Neural cell (in vitro differentiated cells): ENCODE measurements around the gene ARHGAP5. TPM values are rescaled to one million over a fixed set of nuclear protein-coding genes. Genes with fewer than 3 reads are reported as not detected.

Source experiments
- H2AFZ ChIP-seq: fragments of 200-600, 300-800 bp; sonication (generic), shearing (Covaris generic); 2 replicates; pipeline ENCODE4 v1.6.0; 2014; ENCODE audit warnings: low read depth, mild to moderate bottlenecking, antibody characterized with exemption, low read length, moderate library complexity
- H3F3A ChIP-seq: fragments of 200-600 bp; shearing (Covaris generic); 2 replicates; pipeline ENCODE4 v1.6.1; 2016; ENCODE audit warnings: mild to moderate bottlenecking, moderate library complexity, mixed read lengths, antibody characterized with exemption, low read length; ENCODE audit not compliant: insufficient read depth, poor library complexity, severe bottlenecking
- H3K27ac ChIP-seq: fragments of 200-600, 300-800 bp; sonication (generic), shearing (Covaris generic); 2 replicates; pipeline ENCODE4 v1.5.1; 2014; ENCODE audit warnings: mild to moderate bottlenecking, low read length, moderate library complexity
- H3K27me3 ChIP-seq: fragments of 300-800, 200-600 bp; sonication (generic), shearing (Covaris generic); 2 replicates; pipeline ENCODE4 v1.6.0; 2014; ENCODE audit warnings: mild to moderate bottlenecking, low read depth, low read length, moderate library complexity; ENCODE audit not compliant: insufficient read depth
- H3K36me3 ChIP-seq: fragments of 300-800, 200-600 bp; sonication (generic), shearing (Covaris generic); 2 replicates; pipeline ENCODE4 v1.5.1; 2014; ENCODE audit warnings: mild to moderate bottlenecking, antibody characterized with exemption, low read length, moderate library complexity; ENCODE audit not compliant: insufficient read depth
- H3K4me2 ChIP-seq: fragments of 300-800, 200-600 bp; sonication (generic), shearing (Covaris generic); 2 replicates; pipeline ENCODE4 v1.6.0; 2014; ENCODE audit warnings: mild to moderate bottlenecking, low read length
- H3K4me3 ChIP-seq: fragments of 300-800, 200-600 bp; sonication (generic), shearing (Covaris generic); 2 replicates; pipeline ENCODE4 v1.5.1; 2014; ENCODE audit warnings: mild to moderate bottlenecking, low read length, moderate library complexity
- H3K79me2 ChIP-seq: fragments of 200-600 bp; shearing (Covaris generic); replicated peaks from 2 replicates; pipeline ENCODE4 v1.6.0; 2014; ENCODE audit warnings: mild to moderate bottlenecking, low read length, moderate library complexity; ENCODE audit not compliant: insufficient read depth
- H3K9ac ChIP-seq: fragments of 300-800, 200-600 bp; sonication (generic), shearing (Covaris generic); 2 replicates; pipeline ENCODE4 v1.6.1; 2016; ENCODE audit warnings: mild to moderate bottlenecking, low read length, mixed read lengths
- H3K9me2 ChIP-seq: fragments of 200-600 bp; shearing (Covaris generic); 2 replicates; pipeline ENCODE4 v1.6.1; 2016; ENCODE audit warnings: mild to moderate bottlenecking, low read length, mixed read lengths; ENCODE audit not compliant: insufficient read depth
- H3K9me3 ChIP-seq: fragments of 200-600, 300-800 bp; sonication (generic), shearing (Covaris generic); 2 replicates; pipeline ENCODE4 v1.6.1; 2016; ENCODE audit warnings: mild to moderate bottlenecking, mixed run types, low read length, moderate library complexity, mixed read lengths
- H4K20me1 ChIP-seq: fragments of 200-600 bp; shearing (Covaris generic); 2 replicates; pipeline ENCODE4 v1.6.1; 2016; ENCODE audit warnings: mild to moderate bottlenecking, mixed run types; ENCODE audit not compliant: insufficient read depth
- EP300 ChIP-seq: fragments of 450-650 bp; conservative IDR thresholded peaks from 2 replicates; pipeline ENCODE4 v1.6.1; 2014; ENCODE audit warnings: antibody characterized with exemption, mild to moderate bottlenecking, moderate library complexity; ENCODE audit not compliant: poor library complexity, severe bottlenecking
- EZH2 ChIP-seq: fragments of 200-600, 300-800 bp; shearing (Covaris generic), sonication (generic); IDR thresholded peaks from 2 replicates; pipeline ENCODE4 v1.6.1; 2014; ENCODE audit warnings: antibody characterized with exemption, low read length, borderline replicate concordance, mild to moderate bottlenecking; ENCODE audit not compliant: insufficient read depth, poor library complexity, severe bottlenecking
- MXI1 ChIP-seq: fragments of 450-650 bp; conservative IDR thresholded peaks from 2 replicates; pipeline ENCODE4 v1.6.1; 2014; ENCODE audit warnings: antibody characterized with exemption, mild to moderate bottlenecking; ENCODE audit not compliant: poor library complexity, severe bottlenecking
- POLR2AphosphoS5 ChIP-seq: IDR thresholded peaks from 2 replicates; pipeline ENCODE4 v1.6.1; 2012
- RAD21 ChIP-seq: fragments of 450-650 bp; conservative IDR thresholded peaks from 2 replicates; pipeline ENCODE4 v1.6.1; 2014; ENCODE audit warnings: antibody characterized with exemption, mild to moderate bottlenecking, moderate library complexity
- SMC3 ChIP-seq: fragments of 450-650 bp; conservative IDR thresholded peaks from 2 replicates; pipeline ENCODE4 v1.6.1; 2014; ENCODE audit warnings: antibody characterized with exemption, mild to moderate bottlenecking, moderate library complexity; ENCODE audit not compliant: poor library complexity
- TAF1 ChIP-seq: IDR thresholded peaks from 2 replicates; pipeline ENCODE4 v1.6.1; 2012; ENCODE audit warnings: low read depth
- polyA plus RNA-seq: library from polyadenylated mRNA; depleted of rRNA; stranded (reverse); fragments of >200 nt; gene quantifications from 2 replicates; pipeline ENCODE4 v1.2.3, GENCODE V29; 2014
- TF ChIP-seq, protein P1 (sequence below): fragments of 450-650 bp; IDR thresholded peaks from 2 replicates; pipeline ENCODE4 v1.5.1; 2014; ENCODE audit warnings: antibody characterized with exemption, mild to moderate bottlenecking, moderate library complexity; ENCODE audit not compliant: poor library complexity, severe bottlenecking
- TF ChIP-seq, protein P2 (sequence below): IDR thresholded peaks from 2 replicates; pipeline ENCODE4 v1.6.1; 2012; ENCODE audit warnings: borderline replicate concordance

The ARHGAP5 gene
- polyA plus RNA-seq, 1 donor from 2014 or later = 32.2 TPM

DNA sequence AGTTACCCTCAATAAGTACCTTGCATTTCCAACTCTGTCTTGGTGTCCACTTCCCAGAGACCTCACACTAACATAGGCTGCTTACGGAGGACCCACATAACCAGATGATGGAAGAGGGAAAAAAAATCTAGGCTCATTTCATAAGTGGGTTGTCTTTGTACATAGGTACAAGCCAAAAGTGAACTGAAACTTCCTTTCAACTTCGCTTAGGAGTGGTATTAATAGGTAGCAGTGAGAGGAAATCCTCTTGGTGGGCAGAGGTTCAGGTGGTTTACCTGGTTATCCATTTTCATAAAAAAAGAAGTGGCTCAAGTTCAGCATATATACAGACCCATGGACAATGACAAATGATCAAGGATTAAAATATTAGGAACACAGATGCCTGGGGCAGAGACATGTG lies 88.9 kb downstream of the ARHGAP5 start:
- no peak overlapping the region for H3K4me2 ChIP-seq
- H2AFZ ChIP-seq = no peak overlapping the region
- H3K9me2 ChIP-seq = no peaks in the 10 kb centered on the region
- H3K9ac ChIP-seq = no peak overlapping the region
- H3K79me2 ChIP-seq = no peaks in the 10 kb centered on the region
- H3K4me3 ChIP-seq = no peak overlapping the region
- H4K20me1 ChIP-seq = no peaks in the 10 kb centered on the region
- no peak for TF ChIP-seq POLR2AphosphoS5
- no peaks in the 10 kb centered on the region for H3F3A ChIP-seq
- H3K27ac ChIP-seq = no peak overlapping the region
- H3K36me3 ChIP-seq = no peaks in the 10 kb centered on the region
- no peaks in the 10 kb centered on the region for H3K9me3 ChIP-seq
- no peaks in the 10 kb centered on the region for H3K27me3 ChIP-seq

DNA sequence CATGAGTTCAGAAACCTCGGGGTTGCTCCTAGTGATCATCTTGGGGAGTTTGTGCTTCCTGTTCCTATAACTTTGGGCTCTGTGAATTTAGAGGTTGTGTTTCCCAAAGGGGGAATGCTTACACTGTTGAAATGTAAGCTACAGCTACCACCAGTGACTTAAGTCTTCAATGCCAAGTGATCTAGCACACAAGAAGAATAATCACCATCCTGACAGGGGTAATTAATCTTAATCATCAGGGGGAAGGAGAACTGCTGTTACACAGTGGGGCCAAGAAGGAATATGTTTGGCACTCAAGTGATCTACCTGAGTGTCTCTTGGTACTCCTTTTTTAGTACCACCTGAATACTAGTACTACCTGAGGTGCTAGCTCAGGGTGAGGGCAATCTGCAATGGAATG lies 89.8 kb downstream of the ARHGAP5 start:
- no peak for TF ChIP-seq RAD21
- TF ChIP-seq, protein P1, sequence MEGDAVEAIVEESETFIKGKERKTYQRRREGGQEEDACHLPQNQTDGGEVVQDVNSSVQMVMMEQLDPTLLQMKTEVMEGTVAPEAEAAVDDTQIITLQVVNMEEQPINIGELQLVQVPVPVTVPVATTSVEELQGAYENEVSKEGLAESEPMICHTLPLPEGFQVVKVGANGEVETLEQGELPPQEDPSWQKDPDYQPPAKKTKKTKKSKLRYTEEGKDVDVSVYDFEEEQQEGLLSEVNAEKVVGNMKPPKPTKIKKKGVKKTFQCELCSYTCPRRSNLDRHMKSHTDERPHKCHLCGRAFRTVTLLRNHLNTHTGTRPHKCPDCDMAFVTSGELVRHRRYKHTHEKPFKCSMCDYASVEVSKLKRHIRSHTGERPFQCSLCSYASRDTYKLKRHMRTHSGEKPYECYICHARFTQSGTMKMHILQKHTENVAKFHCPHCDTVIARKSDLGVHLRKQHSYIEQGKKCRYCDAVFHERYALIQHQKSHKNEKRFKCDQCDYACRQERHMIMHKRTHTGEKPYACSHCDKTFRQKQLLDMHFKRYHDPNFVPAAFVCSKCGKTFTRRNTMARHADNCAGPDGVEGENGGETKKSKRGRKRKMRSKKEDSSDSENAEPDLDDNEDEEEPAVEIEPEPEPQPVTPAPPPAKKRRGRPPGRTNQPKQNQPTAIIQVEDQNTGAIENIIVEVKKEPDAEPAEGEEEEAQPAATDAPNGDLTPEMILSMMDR = no peak
- no peak for TF ChIP-seq EP300
- no peak for TF ChIP-seq MXI1
- TF ChIP-seq, protein P2, sequence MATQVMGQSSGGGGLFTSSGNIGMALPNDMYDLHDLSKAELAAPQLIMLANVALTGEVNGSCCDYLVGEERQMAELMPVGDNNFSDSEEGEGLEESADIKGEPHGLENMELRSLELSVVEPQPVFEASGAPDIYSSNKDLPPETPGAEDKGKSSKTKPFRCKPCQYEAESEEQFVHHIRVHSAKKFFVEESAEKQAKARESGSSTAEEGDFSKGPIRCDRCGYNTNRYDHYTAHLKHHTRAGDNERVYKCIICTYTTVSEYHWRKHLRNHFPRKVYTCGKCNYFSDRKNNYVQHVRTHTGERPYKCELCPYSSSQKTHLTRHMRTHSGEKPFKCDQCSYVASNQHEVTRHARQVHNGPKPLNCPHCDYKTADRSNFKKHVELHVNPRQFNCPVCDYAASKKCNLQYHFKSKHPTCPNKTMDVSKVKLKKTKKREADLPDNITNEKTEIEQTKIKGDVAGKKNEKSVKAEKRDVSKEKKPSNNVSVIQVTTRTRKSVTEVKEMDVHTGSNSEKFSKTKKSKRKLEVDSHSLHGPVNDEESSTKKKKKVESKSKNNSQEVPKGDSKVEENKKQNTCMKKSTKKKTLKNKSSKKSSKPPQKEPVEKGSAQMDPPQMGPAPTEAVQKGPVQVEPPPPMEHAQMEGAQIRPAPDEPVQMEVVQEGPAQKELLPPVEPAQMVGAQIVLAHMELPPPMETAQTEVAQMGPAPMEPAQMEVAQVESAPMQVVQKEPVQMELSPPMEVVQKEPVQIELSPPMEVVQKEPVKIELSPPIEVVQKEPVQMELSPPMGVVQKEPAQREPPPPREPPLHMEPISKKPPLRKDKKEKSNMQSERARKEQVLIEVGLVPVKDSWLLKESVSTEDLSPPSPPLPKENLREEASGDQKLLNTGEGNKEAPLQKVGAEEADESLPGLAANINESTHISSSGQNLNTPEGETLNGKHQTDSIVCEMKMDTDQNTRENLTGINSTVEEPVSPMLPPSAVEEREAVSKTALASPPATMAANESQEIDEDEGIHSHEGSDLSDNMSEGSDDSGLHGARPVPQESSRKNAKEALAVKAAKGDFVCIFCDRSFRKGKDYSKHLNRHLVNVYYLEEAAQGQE = no peak
- TF ChIP-seq TAF1 = no peak
- no peak for TF ChIP-seq SMC3
- no peak for TF ChIP-seq EZH2
- no peak for TF ChIP-seq POLR2AphosphoS5
- no peaks in the 10 kb centered on the region for H3K27me3 ChIP-seq
- no peak overlapping the region for H3K9ac ChIP-seq
- no peaks in the 10 kb centered on the region for H3F3A ChIP-seq
- H3K9me2 ChIP-seq = no peaks in the 10 kb centered on the region
- no peak overlapping the region for H3K27ac ChIP-seq
- no peak overlapping the region for H2AFZ ChIP-seq
- no peaks in the 10 kb centered on the region for H3K9me3 ChIP-seq
- no peaks in the 10 kb centered on the region for H4K20me1 ChIP-seq
- no peaks in the 10 kb centered on the region for H3K36me3 ChIP-seq
- no peaks in the 10 kb centered on the region for H3K79me2 ChIP-seq
- no peak overlapping the region for H3K4me3 ChIP-seq
- H3K4me2 ChIP-seq = no peak overlapping the region

DNA sequence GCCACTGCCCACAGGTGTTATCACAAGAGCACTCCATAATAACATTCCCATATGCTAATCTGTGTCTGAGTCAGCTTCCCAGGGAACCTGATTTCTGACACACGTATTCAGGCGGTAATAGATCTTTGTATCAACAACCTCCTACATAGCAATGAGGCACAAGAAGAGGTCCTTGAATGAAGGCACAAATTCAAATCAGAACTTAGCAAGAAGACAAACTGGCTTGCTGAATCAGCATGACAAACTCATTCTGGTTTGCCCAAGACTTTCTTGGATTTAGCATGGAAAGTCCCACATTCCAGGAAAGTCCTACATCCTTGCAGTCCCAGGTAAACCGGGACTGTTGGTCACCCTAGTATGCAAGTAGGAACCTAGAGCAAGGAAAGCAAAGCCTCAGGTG lies 90.8 kb downstream of the ARHGAP5 start:
- Histone ChIP-seq H4K20me1 (no peaks in the 10 kb centered on the region), H3K4me3 (no peak overlapping the region), H3K4me2 (no peak overlapping the region), H3K9me2 (no peaks in the 10 kb centered on the region), H2AFZ (no peak overlapping the region), H3K79me2 (no peaks in the 10 kb centered on the region), H3F3A (no peaks in the 10 kb centered on the region), H3K9ac (no peak overlapping the region), H3K36me3 (no peaks in the 10 kb centered on the region), H3K9me3 (no peaks in the 10 kb centered on the region), H3K27ac (no peak overlapping the region), H3K27me3 (no peaks in the 10 kb centered on the region)
- TF ChIP-seq, protein P1 = no peak
- TF ChIP-seq RAD21 (no peak), SMC3 (no peak)
